HG03575 (cell line): ENCODE data around the gene TC2N.
A peak's percentile ranks its signal among the peaks of the same experiment; 100 is the strongest.
"Not testable (repeated sequence)": the region's sequence is repeated elsewhere in the genome, so short reads cannot be mapped to it uniquely, and the experiment has no call there.

Experiments used
- ATAC-seq: cut with Tn5 transposase; IDR thresholded peaks from one replicate; pipeline ENCODE4 v1.9.1; 2021; ENCODE audit not compliant: unreplicated experiment, insufficient number of reproducible peaks, low FRiP score; ENCODE audit errors: extremely low read depth

Gene TC2N

DNA sequence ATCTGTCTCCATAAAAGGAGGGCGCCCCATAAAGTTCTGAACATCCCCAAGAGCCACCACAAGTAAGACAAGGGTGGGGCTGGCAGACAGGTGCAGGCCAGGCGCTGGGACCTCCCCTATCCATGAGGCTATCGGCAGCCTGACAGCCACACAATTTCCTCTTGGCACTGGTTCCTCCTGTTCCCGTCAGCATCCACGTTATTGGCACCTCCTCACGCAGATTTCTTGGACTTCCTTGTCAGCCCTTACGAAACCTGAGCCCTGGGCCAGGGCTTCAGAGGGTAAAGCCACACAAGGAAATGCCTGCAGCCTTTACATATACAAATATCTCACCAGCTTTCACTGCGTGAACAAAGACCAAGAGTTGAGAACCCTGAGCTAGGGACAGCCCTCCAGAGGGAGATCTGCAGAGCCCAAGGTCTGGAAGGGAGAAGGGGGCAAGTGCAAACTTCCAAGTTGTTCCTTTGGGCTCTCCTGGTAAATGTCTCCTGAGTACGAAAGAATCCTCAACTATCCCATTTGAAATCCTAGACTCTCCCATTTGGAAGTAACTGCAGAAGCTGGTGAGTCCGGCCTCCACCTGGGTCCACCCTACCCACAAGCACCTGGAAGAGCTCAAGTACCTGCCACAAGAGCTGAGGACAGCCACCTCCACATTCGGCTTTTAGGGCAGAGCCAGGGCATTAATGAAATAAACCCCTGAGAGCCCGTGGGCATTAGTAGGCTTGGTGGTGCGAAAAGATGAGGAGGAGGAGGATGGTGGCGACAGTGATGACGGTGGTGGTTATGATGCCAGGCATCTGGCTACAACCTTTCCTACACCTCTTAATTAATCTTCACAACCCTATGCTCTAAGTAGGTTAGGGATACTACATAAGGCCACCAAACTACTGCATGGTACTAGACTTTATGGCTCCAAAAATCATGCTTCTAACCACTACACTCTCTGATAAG, 5.5 kb upstream of the TC2N start:
- no peak for ATAC-seq

DNA sequence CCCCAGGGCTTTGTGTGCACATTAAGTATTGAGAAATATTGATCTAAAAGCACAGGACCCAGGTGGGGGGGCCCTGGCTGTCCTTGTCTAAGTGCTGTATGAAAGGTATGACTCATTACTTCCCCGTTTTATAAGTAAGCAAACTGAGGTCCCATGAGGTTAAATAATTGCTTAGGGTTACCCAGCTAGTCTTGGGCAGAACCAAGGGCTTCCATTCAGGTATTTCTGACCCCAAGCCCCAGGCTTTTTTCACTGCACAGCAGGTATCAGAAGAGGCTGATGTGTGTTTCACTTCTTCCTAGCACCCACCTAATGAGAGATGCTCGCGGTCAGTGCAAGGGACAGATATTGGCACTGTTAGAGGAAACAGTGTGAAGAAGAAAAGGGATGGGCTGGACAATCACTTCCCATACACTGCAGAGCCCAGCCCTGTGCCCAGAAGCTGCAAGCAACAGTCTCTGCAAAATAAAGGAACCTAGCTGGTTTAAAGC, 4.7 kb upstream of the TC2N start:
- peak; percentile 30 for ATAC-seq

DNA sequence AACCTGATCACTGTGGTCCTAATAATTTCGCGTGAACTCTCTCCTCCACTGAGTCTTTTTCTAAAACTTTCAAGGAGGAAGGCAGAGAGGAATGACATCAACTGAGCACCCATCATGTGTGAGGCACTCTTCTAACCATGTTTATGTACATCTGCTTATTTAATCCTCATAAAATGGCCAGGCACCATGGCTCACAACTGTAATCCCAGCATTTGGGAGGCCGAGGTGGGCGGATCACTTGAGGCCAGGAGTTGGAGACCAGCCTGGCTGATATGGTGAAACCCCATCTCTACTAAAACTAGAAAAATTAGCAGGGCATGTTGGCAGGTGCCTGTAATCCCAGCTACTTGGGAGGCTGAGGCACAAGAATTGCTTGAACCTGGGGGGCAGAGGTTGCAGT, 4.1 kb upstream of the TC2N start:
- ATAC-seq = not testable (repeated sequence)

DNA sequence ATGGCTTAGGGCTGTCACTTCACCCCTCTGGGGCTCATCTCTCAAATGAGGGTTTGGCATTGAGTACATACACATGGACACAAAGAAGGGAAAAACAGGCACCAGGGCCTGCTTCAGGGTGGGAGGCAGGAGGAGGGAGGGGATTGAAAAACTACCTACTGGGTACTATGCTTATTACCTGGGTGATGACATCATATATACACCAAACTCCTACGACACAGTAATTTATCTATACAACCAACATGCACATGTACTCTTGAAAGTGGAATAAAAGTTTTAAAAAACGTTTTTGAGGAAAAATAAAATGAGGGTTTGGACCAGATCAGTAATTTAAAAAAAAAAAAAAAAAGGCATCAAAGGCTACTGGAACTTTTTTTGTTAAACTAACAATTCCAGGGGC, 3.6 kb upstream of the TC2N start:
- no peak for ATAC-seq

DNA sequence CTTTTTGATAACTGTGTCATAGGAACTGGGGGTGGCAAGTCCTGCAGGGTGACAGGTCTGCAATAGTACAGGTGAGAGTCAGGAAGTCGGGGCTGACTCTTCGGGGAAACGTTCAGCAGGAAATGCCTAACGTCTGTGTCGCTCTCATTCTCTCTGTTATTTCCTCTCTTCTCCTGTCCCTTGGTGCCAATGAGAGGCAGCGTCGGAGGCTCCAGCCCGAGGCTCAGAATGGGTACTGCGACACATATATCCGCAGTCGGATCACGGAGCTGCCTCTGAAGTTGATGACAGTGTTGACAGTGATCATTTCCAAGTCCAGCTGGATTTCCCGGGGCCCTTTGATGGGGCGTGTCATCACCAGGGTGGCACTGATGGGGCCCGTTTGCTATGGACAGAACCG, 2.7 kb upstream of the TC2N start:
- ATAC-seq = no peak

DNA sequence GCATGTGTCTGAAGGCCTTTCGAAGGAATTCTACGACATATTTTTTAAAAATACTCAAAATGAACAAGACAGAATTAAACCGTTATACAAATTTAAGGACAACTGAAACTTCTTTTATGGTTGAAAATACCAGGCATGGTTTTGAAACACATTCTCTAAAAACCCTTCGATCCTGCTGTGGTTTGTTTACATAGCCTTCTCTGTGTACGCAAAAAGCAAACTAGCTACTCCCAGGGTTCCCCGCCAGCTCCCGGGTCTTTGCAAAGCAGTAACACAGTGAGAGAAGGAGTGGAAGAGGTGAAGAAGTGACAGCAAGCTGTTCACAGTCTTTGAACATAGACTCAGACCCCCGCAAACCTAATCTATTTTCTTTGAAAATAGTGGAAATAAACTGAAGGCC, 2.2 kb upstream of the TC2N start:
- no peak for ATAC-seq

DNA sequence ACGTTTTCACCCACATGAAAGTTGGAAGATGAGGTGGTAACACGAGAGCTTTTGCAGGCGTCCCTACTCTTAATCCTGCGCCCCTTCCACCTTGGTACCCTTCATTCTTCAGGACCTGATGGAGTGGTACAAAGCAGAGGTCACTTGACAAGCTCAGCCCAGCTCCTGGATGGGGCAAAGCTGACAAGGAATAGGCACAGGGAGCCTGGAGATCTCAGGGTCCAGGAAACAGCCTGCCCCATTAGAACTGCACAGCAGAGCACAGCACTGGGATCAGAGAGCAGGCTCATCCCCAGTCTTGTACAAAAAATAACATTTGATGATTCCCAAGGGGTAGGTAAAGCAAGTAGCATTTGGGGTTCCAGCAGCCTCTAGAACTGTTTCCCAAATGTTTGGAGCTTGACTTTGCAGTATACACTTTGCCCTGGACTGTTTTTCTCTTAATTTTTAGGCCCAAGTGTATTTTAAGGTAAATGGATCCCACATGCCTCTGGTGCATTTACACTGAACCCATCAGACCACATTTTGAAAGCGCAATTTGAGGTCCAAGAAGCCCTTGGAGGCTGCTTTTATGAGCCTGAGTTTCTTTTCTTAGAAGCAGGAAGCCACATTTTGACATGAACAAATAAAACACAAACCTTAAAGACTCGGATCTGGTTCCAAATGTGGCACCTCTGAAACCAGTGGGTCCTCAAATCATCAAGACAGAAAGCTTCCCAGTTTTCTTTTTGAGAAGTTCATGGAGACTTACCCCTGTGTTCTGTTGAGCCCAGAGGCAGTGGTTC, 633 bp downstream of the TC2N start:
- ATAC-seq = no peak

DNA sequence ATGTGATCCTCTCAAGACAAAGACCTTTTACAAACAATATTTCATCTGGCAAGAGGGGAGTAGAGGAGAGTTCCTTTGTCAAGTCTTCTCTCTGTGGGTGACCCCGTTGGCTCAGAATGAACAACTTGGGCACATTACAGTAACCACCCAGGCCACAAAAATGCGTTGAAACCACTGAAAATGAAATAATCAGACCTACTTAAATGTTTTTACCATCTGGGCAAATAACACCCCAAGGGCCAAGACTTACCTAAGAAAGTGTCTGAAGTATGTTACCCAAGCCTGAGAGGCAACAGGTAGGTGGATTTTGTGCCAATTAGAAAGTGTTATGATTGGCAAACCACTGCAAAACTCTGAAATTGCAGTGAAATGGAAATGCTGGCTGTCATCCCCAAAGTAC, 1.3 kb downstream of the TC2N start:
- ATAC-seq = no peak

DNA sequence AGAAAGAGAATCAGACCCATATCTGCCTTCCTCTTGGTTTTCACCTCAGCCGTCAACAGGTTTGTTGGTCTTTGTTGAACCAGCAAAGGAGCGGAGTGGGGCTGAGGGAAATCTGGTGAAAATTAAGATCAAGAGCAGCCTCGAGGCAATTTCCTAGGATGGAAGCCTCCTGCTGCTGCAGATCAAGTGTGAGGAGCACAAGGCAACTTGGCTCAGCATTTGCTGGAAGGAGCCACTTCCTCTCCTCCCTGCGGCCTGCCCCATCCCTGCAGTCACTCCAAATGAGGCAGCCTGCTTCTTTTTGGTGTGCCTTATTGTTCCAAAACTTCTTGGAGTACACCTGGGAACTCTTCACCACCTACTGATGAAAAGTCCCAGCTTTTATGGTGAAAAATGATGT, 4.9 kb downstream of the TC2N start:
- ATAC-seq = no peak

DNA sequence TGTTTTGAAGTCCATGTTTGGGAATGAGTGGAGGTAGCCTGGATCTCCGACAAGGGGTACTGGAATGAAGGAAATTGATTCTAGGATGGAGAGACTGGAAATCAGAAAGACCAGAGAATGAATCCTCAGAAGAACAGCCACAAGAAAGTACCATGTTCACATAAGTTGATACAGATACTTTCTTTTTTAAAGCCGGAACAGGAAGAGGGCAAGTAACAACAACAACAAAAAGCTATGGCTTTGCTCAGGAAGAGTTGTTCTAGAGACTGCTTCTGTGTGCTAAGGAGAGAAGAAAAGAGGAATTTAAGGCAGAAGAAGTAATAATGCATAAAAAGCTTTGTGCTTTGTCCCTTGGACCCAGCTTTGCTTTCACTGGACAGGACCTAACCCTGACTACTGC, 6.2 kb downstream of the TC2N start:
- ATAC-seq = no peak

DNA sequence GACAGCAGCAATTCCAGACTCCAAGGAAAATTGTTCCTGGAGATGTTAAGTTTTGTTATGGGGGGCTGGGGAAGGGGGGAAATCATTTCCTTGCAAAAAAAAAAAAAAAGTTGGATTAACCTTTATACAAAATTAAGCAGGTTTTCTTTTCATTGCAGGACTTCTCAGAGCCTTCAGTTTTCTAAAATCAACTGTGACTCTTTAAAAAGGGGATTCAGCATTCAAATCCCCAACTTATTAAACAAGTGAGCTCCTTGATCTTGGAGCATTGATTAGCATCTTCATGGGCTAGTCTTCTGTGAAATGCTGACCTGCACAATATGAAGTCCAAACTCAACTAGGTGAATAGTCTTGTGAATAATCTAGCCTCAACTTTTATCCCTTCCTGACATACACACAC, 7.1 kb downstream of the TC2N start:
- no peak for ATAC-seq

DNA sequence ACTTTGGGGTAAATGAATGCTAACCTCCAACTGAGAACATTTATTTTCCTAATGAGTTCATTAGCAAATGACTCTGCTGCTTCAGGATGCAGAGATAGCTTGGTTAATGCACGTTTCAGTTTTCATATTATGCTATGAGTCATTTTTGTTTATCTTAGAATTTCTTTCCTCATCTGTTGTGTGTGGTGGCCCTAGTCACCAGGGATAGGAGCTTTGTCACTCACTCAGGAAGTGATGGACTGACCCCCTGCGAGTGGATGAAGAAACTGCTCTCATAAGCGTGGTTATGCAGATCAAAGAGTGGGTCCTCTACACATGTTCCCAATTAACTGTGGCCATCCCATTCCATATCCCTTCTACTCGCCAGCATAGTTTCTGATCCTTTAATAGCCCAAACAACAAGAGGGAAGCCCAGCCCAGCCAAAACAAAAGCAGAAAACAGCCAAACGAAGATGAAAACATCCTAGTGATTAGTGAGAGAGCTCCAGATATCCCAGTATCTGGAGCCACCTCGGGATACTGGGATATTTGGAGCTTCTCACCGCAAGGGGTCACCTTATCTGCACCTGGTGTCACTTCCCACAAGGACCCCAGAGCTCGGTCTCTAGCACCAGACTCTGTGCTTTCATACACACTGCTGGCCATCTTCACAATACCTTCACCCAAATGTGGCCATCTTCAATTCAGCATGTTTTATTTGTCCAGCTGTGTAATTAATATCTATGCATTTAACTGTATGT, 8.6 kb downstream of the TC2N start:
- ATAC-seq = no peak

DNA sequence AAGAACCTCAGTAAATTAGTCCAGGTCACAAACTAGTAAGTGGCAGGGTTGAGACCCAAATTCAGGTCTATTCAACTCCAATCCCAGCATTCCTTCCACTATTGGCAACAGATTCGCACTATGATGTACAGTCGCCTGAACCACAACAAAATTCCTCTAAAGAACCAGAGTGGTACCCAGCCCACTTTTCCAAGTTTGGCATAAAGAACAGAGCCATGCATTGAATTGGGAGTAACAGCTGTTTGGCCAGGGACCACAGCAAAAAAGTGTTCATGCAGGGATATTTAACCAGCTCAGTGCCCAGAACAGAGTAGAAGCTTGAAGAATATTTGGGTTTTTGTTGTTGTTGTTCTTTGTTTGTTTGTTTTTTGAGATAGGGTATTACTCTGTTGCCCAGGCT, 9.7 kb downstream of the TC2N start:
- ATAC-seq = no peak

DNA sequence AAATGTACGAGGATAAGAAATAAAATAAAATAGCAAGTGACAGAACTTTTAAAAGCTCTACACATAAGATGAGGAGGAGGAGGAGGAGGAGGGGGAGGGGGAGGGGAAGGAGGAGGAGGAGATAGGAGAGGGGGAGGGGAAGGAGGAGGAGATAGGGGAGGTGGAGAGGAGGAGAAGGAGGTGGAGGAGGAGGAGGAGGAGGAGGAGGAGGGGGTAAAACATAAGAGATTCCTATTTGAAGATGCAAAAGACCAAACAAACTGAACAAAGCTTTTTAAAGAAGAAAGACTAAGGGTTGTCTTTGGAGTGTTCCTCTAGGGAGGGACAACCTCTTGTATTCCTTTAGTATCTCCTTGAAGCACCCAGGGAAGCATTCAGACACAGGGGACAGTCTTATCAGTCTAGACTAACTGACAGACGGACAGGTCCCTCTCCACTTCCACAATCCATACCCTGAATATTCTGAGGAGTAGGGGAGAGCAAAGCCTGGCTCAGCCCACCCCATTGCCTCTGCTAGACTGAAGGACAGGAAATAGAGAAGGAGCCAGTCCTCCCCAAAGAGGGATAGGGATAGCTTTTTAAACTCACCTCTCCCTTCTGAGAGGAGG, 12.9 kb downstream of the TC2N start:
- no peak for ATAC-seq

DNA sequence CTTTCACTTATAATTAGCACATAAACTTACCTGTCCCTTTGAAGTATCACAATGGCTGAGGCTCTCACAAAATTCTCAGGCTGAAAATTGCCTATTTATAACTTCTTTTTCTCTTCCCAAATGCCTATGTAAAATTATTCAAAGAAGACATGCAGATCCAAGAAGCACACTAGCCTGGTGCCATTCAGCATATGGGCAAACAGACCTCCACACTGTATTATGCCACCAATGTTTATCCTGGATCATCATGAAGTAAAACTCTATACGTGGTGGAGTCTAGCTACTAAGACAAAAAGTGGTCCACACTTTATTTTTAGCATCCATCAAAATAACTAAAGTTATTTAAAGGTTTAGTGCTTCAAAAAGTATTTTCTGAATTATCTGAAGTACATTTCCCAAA, 15.8 kb downstream of the TC2N start:
- no peak for ATAC-seq

DNA sequence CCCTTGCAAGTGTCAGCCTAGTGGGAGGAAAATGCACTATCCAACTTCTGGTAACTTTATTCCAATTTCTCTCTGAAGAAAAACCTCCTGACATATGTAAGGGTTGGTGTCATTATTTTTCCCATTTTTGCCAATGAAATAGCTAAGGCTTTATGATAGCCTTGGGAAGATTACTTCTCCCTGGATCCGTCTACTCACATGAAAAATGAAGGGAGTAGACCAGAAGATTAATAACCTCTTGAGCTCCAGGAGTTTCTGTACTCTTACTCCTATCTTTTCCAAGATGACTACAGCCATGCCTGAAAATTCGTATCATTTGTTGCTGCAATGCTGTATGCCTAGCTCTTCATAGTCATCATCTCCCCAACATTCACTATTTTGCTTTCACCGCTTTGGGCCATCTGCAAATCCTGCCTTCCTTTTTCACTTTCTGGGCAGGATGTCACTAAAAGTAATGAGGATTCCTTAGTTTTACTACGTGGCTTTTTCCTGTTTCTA, 18.8 kb downstream of the TC2N start:
- no peak for ATAC-seq

DNA sequence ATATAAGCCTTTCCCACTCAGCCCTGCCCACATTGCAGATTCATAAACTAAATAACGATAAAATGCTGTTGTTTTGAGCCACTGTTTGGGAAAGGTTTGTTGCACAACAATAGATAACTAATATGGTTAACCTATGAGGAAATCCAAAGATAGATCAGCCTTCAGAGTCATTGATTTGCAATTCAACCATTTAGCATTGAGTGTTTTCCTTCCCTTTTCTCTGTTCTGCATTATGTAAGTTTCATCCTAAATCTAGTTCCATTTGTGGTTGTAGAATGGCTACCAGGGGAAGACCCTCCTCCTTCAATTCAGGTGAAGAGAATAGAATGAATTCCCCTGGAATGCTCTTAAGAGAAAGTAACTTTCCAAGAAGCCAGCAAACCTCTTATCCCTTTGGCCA, 19.6 kb downstream of the TC2N start:
- ATAC-seq = no peak

DNA sequence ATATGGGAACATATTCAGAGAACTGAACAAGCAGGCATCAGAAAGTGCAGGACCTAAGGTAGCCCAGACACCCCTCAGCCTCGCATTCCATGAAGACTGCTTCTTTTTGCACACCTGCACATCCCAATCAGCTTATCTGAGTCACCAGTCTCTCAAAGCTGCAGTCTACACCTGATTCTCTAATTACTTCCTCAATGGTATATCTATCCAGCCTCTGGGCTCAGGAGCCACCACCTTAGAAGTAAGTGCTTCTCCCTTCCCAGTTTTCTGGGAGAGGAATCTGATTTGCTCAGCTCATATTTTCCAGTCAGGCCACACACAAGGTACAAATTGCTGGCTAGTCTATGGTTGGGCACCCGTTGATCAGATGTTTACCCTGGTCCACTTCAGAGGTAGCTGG, 21.7 kb downstream of the TC2N start:
- no peak for ATAC-seq

DNA sequence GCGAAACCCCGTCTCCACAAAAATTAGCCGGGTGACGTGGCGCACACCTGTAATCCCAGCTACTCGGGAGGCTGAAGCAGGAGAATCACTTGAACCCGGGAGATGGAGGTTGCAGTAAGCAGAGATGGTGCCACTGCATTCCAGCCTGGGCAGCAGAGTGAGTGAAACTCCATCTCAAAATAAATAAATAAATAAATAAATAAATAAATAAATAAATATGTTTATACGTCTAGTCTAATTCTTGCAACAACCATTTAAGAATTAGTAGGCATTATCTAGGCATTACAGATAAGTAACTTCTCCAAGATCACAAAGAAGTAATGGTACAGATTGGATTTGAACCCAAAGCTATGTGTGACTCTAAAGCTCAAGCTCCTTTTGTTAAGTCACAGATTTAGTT, 22.3 kb downstream of the TC2N start:
- ATAC-seq = not testable (repeated sequence)
